DND-41 (cell line): Measurements from ENCODE around the gene C1orf21.

Experiments
- CTCF ChIP-seq: IDR thresholded peaks from 2 replicates; pipeline ENCODE4 v1.5.1; 2012; ENCODE audit warnings: borderline replicate concordance, low read length, moderate library complexity, mild to moderate bottlenecking; ENCODE audit not compliant: poor library complexity, severe bottlenecking; ENCODE audit errors: extremely low read depth
- EZH2 ChIP-seq: IDR thresholded peaks from 3 replicates; pipeline ENCODE4 v1.6.1; 2012; ENCODE audit warnings: borderline replicate concordance, low read depth, mild to moderate bottlenecking, moderate library complexity, low read length, inconsistent platforms; ENCODE audit not compliant: severe bottlenecking

GRCh38 chr1:184426278-184426674 lies 39.4 kb downstream of the C1orf21 start:
- TF ChIP-seq CTCF (no peak), EZH2 (no peak)
